H9 (cell line): ENCODE results near the gene MCM3. TPM values are rescaled to one million over a fixed set of nuclear protein-coding genes. Genes with fewer than 3 reads are reported as not detected.

ENCODE experiments used
- DNase-seq: peaks from one replicate; pipeline ENCODE4 v3.0.0-alpha.2; 2017
- H2AFZ ChIP-seq: one replicate; pipeline ENCODE4 v1.6.1; 2013; ENCODE audit warnings: mild to moderate bottlenecking, low read length, control low read depth, moderate library complexity
- H2AK5ac ChIP-seq: 2 replicates; pipeline ENCODE4 v1.6.1; 2013; ENCODE audit warnings: low read length, control low read depth, mixed read lengths; ENCODE audit not compliant: insufficient read length
- H2BK120ac ChIP-seq: one replicate; pipeline ENCODE4 v1.6.1; 2013; ENCODE audit warnings: low read depth, mild to moderate bottlenecking, low read length, control low read depth, inconsistent platforms; ENCODE audit not compliant: poor library complexity, severe bottlenecking
- H2BK12ac ChIP-seq: 2 replicates; pipeline ENCODE4 v1.6.1; 2013; ENCODE audit warnings: low read length, control low read depth, mixed read lengths, low read depth; ENCODE audit not compliant: insufficient read length
- H2BK15ac ChIP-seq: 2 replicates; pipeline ENCODE4 v1.6.1; 2013; ENCODE audit warnings: low read depth, low read length, control low read depth
- H2BK20ac ChIP-seq: one replicate; pipeline ENCODE4 v1.6.1; 2013; ENCODE audit warnings: low read depth, mild to moderate bottlenecking, low read length, control low read depth, inconsistent platforms; ENCODE audit not compliant: poor library complexity, severe bottlenecking
- H2BK5ac ChIP-seq: 2 replicates; pipeline ENCODE4 v1.6.1; 2013; ENCODE audit warnings: low read length, control low read depth, mixed read lengths; ENCODE audit not compliant: insufficient read length
- H3K14ac ChIP-seq: 2 replicates; pipeline ENCODE4 v1.6.1; 2013; ENCODE audit warnings: low read length, control low read depth; ENCODE audit not compliant: insufficient read depth
- H3K18ac ChIP-seq: 2 replicates; pipeline ENCODE4 v1.6.1; 2013; ENCODE audit warnings: low read depth, mild to moderate bottlenecking, mixed read lengths, low read length, control low read depth; ENCODE audit not compliant: insufficient read length
- H3K23ac ChIP-seq: 2 replicates; pipeline ENCODE4 v1.6.1; 2013; ENCODE audit warnings: low read length, control low read depth, mixed read lengths, low read depth; ENCODE audit not compliant: insufficient read length
- H3K23me2 ChIP-seq: 2 replicates; pipeline ENCODE4 v1.6.1; 2013; ENCODE audit warnings: low read depth, mild to moderate bottlenecking, mixed read lengths, low read length, control low read depth; ENCODE audit not compliant: insufficient read length, poor library complexity, severe bottlenecking
- H3K27ac ChIP-seq: 2 replicates; pipeline ENCODE4 v1.5.1; 2013; ENCODE audit warnings: low read length, control low read depth, mixed read lengths, low read depth; ENCODE audit not compliant: insufficient read length
- H3K27me3 ChIP-seq: 2 replicates; pipeline ENCODE4 v1.6.1; 2013; ENCODE audit warnings: low read length, control low read depth, inconsistent platforms; ENCODE audit not compliant: insufficient read depth
- H3K4ac ChIP-seq: 2 replicates; pipeline ENCODE4 v1.6.1; 2013; ENCODE audit warnings: low read depth, mild to moderate bottlenecking, control low read depth, inconsistent platforms, low read length, moderate library complexity
- H3K4me1 ChIP-seq: 2 replicates; pipeline ENCODE4 v1.6.1; 2013; ENCODE audit warnings: low read length, control low read depth, inconsistent platforms; ENCODE audit not compliant: insufficient read depth
- H3K4me2 ChIP-seq: 2 replicates; pipeline ENCODE4 v1.6.1; 2013; ENCODE audit warnings: low read length, control low read depth, mixed read lengths; ENCODE audit not compliant: insufficient read length, insufficient read depth
- H3K56ac ChIP-seq: 2 replicates; pipeline ENCODE4 v1.6.1; 2013; ENCODE audit warnings: low read depth, mild to moderate bottlenecking, mixed read lengths, low read length, control low read depth; ENCODE audit not compliant: insufficient read length
- H3K79me1 ChIP-seq: 2 replicates; pipeline ENCODE4 v1.6.1; 2013; ENCODE audit warnings: low read depth, mild to moderate bottlenecking, moderate library complexity, low read length, control low read depth, inconsistent platforms; ENCODE audit not compliant: insufficient read depth, poor library complexity, severe bottlenecking
- H3K79me2 ChIP-seq: 2 replicates; pipeline ENCODE4 v1.6.1; 2013; ENCODE audit warnings: low read length, control low read depth, inconsistent platforms; ENCODE audit not compliant: insufficient read depth
- H3K9ac ChIP-seq: 2 replicates; pipeline ENCODE4 v1.6.1; 2013; ENCODE audit warnings: low read length, control low read depth, mixed read lengths; ENCODE audit not compliant: insufficient read length; ENCODE audit errors: extremely low read depth
- H3K9me3 ChIP-seq: one replicate; pipeline ENCODE4 v1.6.1; 2013; ENCODE audit warnings: low read depth, low read length, inconsistent platforms; ENCODE audit not compliant: control insufficient read depth
- H3T11ph ChIP-seq: one replicate; pipeline ENCODE4 v1.6.1; 2013; ENCODE audit warnings: mild to moderate bottlenecking, low read length, control low read depth, inconsistent platforms
- H4K20me1 ChIP-seq: one replicate; pipeline ENCODE4 v1.6.1; 2013; ENCODE audit not compliant: control insufficient read depth, insufficient read length, insufficient read depth
- H4K5ac ChIP-seq: 2 replicates; pipeline ENCODE4 v1.6.1; 2013; ENCODE audit warnings: low read depth, mild to moderate bottlenecking, mixed read lengths, low read length, control low read depth; ENCODE audit not compliant: insufficient read length
- H4K8ac ChIP-seq: replicated peaks from 2 replicates; pipeline ENCODE4 v1.6.1; 2013; ENCODE audit warnings: low read length, control low read depth, mixed read lengths, low read depth; ENCODE audit not compliant: insufficient read length
- H4K91ac ChIP-seq: 2 replicates; pipeline ENCODE4 v1.6.1; 2013; ENCODE audit warnings: low read depth, mild to moderate bottlenecking, moderate library complexity, mixed read lengths, low read length, control low read depth; ENCODE audit not compliant: insufficient read length
- H3K27ac Mint-ChIP-seq, 3 experiments: 2 replicates in 2 of 3; 3 replicates in 1 of 3; pipeline ENCODE4 v1.8.0; 2020 to 2021; ENCODE audit warnings: mixed read lengths in 3 of 3, mild to moderate bottlenecking in 1 of 3, moderate library complexity in 1 of 3
- H3K27me3 Mint-ChIP-seq: 2 replicates; pipeline ENCODE4 v1.8.0; 2021; ENCODE audit warnings: low read depth, mild to moderate bottlenecking, moderate library complexity, mixed read lengths
- H3K36me3 Mint-ChIP-seq, 3 experiments: 2 replicates in 2 of 3; 3 replicates in 1 of 3; pipeline ENCODE4 v1.8.0; 2020 to 2021; ENCODE audit warnings: low read depth in 3 of 3, mixed read lengths in 3 of 3; ENCODE audit not compliant: insufficient read depth in 1 of 3
- H3K4me1 Mint-ChIP-seq, 2 experiments: 2 replicates each; pipeline ENCODE4 v1.8.0; 2020; ENCODE audit warnings: mixed read lengths in 2 of 2
- H3K4me3 Mint-ChIP-seq, 2 experiments: 2 replicates in 1 of 2; 3 replicates in 1 of 2; pipeline ENCODE4 v1.8.0; 2020 to 2021; ENCODE audit warnings: mild to moderate bottlenecking in 2 of 2, mixed read lengths in 2 of 2, moderate library complexity in 1 of 2
- H3K9me3 Mint-ChIP-seq, 2 experiments: 2 replicates in 1 of 2; 3 replicates in 1 of 2; pipeline ENCODE4 v1.8.0; 2020; ENCODE audit warnings: mild to moderate bottlenecking in 2 of 2, mixed read lengths in 2 of 2, moderate library complexity in 1 of 2
- total RNA-seq: library from RNA; stranded (reverse); gene quantifications from 2 replicates; pipeline ENCODE4 v1.2.1, GENCODE V29; 2021
- TF ChIP-seq, protein P1 (sequence below): fragments of 200-600 bp; sonication (generic); conservative IDR thresholded peaks from 3 replicates; pipeline ENCODE4 v1.8.0; 2021; ENCODE audit warnings: antibody characterized with exemption, mild to moderate bottlenecking

The MCM3 gene
- total RNA-seq, 1 experiment from 2014 or later = 252 TPM

DNA sequence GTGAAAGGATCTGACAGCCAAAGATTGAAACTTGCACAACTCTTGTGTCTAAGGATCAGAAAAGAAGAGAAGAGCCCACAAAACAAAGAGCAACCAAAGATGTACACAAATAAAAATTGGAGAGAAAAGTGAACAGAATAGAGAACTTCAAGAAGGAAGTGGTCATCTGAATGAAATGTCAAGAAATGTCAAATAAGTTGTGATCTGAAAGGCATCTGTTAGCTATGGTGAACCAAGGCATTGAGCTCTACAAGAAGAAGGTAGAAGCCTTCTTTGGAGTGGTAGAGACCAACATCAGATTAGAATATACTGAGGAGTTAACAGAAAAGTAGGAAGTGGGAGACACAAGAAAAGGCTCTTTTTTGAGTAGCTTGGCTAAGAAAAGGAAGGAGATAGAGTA is 68.8 kb downstream of the MCM3 start:
- Histone ChIP-seq H3T11ph (no peak overlapping the region), H4K5ac (no peak overlapping the region), H2BK15ac (no peak overlapping the region), H2BK5ac (no peak overlapping the region), H3K23me2 (no peaks in the 10 kb centered on the region), H3K56ac (no peak overlapping the region), H3K79me1 (no peaks in the 10 kb centered on the region), H3K27me3 (no peaks in the 10 kb centered on the region), H4K91ac (no peak overlapping the region), H4K20me1 (no peaks in the 10 kb centered on the region), H2BK12ac (no peak overlapping the region), H3K14ac (no peak overlapping the region), H3K27ac (no peak overlapping the region), H2AK5ac (no peak overlapping the region), H3K4me2 (no peak overlapping the region), H2BK20ac (no peak overlapping the region), H3K18ac (no peak overlapping the region), H3K9me3 (no peaks in the 10 kb centered on the region), H4K8ac (no peak overlapping the region), H3K4ac (no peak overlapping the region), H3K9ac (no peak overlapping the region), H3K23ac (no peak overlapping the region), H3K79me2 (no peaks in the 10 kb centered on the region), H2AFZ (no peak overlapping the region), H3K4me1 (no peaks in the 10 kb centered on the region), H2BK120ac (no peak overlapping the region)
- Mint-ChIP-seq H3K4me3 (no peak overlapping the region), H3K9me3 (no peaks in the 10 kb centered on the region), H3K27ac (no peak overlapping the region), H3K27me3 (no peaks in the 10 kb centered on the region; the same call in 1 of the 2 replicates), H3K4me1 (peaks cover 7 to 9% of the 10 kb centered on the region in 2 experiments; a peak in 3 of 4 replicates), H3K36me3 (no peaks in the 10 kb centered on the region)
- DNase-seq = no peak
- TF ChIP-seq, protein P1, sequence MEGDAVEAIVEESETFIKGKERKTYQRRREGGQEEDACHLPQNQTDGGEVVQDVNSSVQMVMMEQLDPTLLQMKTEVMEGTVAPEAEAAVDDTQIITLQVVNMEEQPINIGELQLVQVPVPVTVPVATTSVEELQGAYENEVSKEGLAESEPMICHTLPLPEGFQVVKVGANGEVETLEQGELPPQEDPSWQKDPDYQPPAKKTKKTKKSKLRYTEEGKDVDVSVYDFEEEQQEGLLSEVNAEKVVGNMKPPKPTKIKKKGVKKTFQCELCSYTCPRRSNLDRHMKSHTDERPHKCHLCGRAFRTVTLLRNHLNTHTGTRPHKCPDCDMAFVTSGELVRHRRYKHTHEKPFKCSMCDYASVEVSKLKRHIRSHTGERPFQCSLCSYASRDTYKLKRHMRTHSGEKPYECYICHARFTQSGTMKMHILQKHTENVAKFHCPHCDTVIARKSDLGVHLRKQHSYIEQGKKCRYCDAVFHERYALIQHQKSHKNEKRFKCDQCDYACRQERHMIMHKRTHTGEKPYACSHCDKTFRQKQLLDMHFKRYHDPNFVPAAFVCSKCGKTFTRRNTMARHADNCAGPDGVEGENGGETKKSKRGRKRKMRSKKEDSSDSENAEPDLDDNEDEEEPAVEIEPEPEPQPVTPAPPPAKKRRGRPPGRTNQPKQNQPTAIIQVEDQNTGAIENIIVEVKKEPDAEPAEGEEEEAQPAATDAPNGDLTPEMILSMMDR = no peak

Other genes with a start within 250 kb of the MCM3 start
- gene PKHD1, start 197.1 kb downstream of the MCM3 start, total RNA-seq = 0.07 and 0.09 TPM in 2 replicates
- not detected in 2 replicates for gene IL17A, start 98.4 kb downstream of the MCM3 start, total RNA-seq
- gene IL17F, start 40.2 kb downstream of the MCM3 start, total RNA-seq = not detected in 2 replicates
- gene PAQR8, start 77.4 kb upstream of the MCM3 start, total RNA-seq = 3.0 and 3.4 TPM in 2 replicates
- 11.8 and 13.2 TPM in 2 replicates for gene EFHC1, start 135.6 kb upstream of the MCM3 start, total RNA-seq